SK-N-SH treated with all-trans-retinoic acid at 6 μM for 48 hours (cell line): ENCODE results near the gene EIF6.

Experiments used
- ATAC-seq: fragments of 200-7000 bp; cut with Tn5 transposase; 3 replicates; pipeline ENCODE4 v1.9.1; 2020; ENCODE audit warnings: mild to moderate bottlenecking, moderate library complexity
- BACH2 ChIP-seq: fragments of 250-450 bp; sonication (Bioruptor Pico); IDR thresholded peaks from 2 replicates; pipeline ENCODE4 v1.9.0; 2021; ENCODE audit warnings: mild to moderate bottlenecking, borderline replicate concordance
- GLIS3 ChIP-seq: fragments of 250-450 bp; sonication (Bioruptor Pico); IDR thresholded peaks from 2 replicates; pipeline ENCODE4 v1.5.0; 2020; ENCODE audit warnings: mild to moderate bottlenecking, moderate library complexity
- OSR1 ChIP-seq: fragments of 250-450 bp; sonication (Bioruptor Pico); IDR thresholded peaks from 2 replicates; pipeline ENCODE4 v1.8.0; 2022; ENCODE audit warnings: moderate library complexity, mild to moderate bottlenecking, inconsistent platforms
- PATZ1 ChIP-seq: fragments of 250-450 bp; sonication (Bioruptor Pico); IDR thresholded peaks from 2 replicates; pipeline ENCODE4 v1.8.0; 2020; ENCODE audit warnings: mild to moderate bottlenecking, moderate library complexity, borderline replicate concordance
- RARB ChIP-seq: fragments of 250-450 bp; sonication (Bioruptor Pico); IDR thresholded peaks from 2 replicates; pipeline ENCODE4 v1.8.0; 2021; ENCODE audit warnings: mild to moderate bottlenecking, moderate library complexity
- TCF4 ChIP-seq: fragments of 250-450 bp; sonication (Bioruptor Pico); IDR thresholded peaks from 2 replicates; pipeline ENCODE4 v1.8.0; 2021; ENCODE audit warnings: mild to moderate bottlenecking, moderate library complexity, borderline replicate concordance
- TSHZ2 ChIP-seq: fragments of 250-450 bp; sonication (Bioruptor Pico); IDR thresholded peaks from 2 replicates; pipeline ENCODE4 v1.5.0; 2020; ENCODE audit warnings: mild to moderate bottlenecking, moderate library complexity
- ZC3H10 ChIP-seq: fragments of 250-450 bp; sonication (Bioruptor Pico); IDR thresholded peaks from 2 replicates; pipeline ENCODE4 v1.5.1; 2021; ENCODE audit warnings: mild to moderate bottlenecking, moderate library complexity
- ZFP3 ChIP-seq: fragments of 250-450 bp; sonication (Bioruptor Pico); IDR thresholded peaks from 2 replicates; pipeline ENCODE4 v1.5.0; 2020; ENCODE audit warnings: mild to moderate bottlenecking, moderate library complexity
- ZNF70 ChIP-seq: fragments of 450-650 bp; formaldehyde crosslinking; IDR thresholded peaks from 2 replicates; pipeline ENCODE4 v1.5.0; 2020; ENCODE audit warnings: mild to moderate bottlenecking, moderate library complexity
- ZNF8 ChIP-seq: fragments of 450-650 bp; formaldehyde crosslinking; IDR thresholded peaks from 2 replicates; pipeline ENCODE4 v1.5.0; 2020; ENCODE audit warnings: mild to moderate bottlenecking, moderate library complexity
- TF ChIP-seq, protein P1 (sequence below): fragments of 250-450 bp; sonication (Bioruptor Pico); IDR thresholded peaks from 2 replicates; pipeline ENCODE4 v1.5.1; 2020; ENCODE audit warnings: low read depth, mild to moderate bottlenecking, moderate library complexity
- TF ChIP-seq, protein P2 (sequence below): fragments of 250-450 bp; sonication (Bioruptor Pico); IDR thresholded peaks from 2 replicates; pipeline ENCODE4 v1.5.1; 2021; ENCODE audit warnings: mild to moderate bottlenecking, moderate library complexity
- TF ChIP-seq, protein P3 (sequence below): fragments of 250-450 bp; sonication (Bioruptor Pico); IDR thresholded peaks from 2 replicates; pipeline ENCODE4 v1.8.0; 2021; ENCODE audit warnings: low read depth, mild to moderate bottlenecking, moderate library complexity, borderline replicate concordance

EIF6 gene

DNA sequence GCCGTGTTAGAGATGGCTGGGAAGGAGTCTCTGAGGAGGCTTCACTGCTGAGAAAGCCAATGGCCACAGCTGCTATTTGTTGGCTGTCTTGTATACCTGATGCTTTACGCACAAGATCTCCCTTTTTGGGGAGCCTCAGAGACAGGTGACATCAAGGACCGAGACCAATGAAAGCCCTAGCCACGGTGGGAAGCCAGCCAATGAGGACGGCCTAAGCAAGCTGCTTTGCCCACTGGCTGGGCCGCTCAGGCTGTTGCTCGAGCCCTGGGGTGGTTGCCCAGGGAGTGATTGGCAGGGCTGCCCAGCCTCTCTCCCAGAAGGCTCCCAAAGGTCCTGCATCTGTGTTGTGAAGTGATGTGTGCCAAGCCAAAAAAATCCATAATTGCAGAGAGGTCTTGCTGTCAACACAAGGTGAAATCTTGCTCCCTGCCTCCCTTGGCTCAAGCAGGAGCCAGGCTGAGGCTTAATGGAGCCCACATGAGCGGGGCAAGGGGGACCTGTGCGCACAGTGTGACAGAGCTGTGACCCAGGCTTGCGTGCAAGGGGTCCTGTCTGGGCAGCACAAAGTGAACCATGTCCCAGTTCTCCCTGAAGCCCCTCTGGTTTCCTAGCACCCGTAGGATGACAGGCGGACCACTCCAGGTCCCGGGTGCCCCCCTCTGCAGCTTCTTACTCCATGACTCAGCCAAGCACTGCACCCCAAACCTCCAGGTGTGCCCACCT lies 11.0 kb downstream of the EIF6 start:
- no peak for TF ChIP-seq PATZ1 (CRISPR knock-in tag)
- TF ChIP-seq RARB (CRISPR knock-in tag) = no peak
- ATAC-seq = no peak

DNA sequence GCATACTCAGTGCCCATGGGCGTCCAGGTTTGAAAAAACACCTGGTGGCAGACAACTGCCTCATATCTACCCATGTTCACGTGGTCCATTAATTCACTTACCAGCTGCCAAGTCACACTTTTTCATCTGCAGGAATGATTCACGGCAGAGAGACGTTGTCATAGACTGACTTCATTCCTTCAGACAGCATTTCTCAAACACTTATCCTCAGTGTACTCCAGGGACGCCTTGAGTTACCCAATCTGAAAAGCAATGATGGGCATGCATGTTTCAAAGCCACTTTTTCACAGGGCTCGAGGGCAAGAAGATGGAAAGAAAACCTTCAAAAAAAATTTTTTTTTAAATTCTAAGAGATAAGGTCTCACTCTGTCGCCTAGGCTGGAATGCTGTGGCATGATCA lies 12.7 kb downstream of the EIF6 start:
- no peak for ATAC-seq
- no peak for TF ChIP-seq ZNF8
- no peak for TF ChIP-seq GLIS3 (CRISPR knock-in tag)
- no peak for TF ChIP-seq PATZ1 (CRISPR knock-in tag)

DNA sequence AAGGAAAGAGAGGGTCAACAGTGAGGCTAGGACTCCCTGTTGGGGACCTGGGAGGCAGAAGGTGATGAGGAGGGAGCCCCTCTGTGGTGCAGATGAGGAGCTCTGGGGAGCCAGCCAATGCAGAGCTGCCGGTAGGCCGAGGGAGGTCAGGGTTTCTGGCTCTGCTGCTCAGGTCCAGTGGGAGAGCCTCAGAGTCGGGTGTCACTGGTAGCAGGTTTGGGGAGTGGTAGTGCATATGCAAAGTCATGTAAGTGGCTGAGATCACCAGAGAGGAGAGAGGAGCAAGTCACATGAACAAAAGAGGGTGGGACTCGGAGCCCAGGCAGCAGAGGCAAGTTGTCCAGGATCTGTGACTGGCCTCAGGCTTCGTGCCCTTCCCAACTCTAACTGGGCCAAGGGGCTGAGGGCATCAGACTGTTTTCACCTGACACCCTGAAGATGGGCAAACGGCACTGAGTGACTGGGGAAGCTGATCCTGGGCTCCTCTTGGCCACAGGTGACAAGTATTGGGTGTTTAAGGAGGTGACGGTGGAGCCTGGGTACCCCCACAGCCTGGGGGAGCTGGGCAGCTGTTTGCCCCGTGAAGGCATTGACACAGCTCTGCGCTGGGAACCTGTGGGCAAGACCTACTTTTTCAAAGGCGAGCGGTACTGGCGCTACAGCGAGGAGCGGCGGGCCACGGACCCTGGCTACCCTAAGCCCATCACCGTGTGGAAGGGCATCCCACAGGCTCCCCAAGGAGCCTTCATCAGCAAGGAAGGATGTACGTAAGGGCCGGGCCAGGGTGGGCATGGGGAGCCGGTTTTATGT lies 13.3 kb downstream of the EIF6 start:
- ATAC-seq = no peak
- TF ChIP-seq, protein P1, sequence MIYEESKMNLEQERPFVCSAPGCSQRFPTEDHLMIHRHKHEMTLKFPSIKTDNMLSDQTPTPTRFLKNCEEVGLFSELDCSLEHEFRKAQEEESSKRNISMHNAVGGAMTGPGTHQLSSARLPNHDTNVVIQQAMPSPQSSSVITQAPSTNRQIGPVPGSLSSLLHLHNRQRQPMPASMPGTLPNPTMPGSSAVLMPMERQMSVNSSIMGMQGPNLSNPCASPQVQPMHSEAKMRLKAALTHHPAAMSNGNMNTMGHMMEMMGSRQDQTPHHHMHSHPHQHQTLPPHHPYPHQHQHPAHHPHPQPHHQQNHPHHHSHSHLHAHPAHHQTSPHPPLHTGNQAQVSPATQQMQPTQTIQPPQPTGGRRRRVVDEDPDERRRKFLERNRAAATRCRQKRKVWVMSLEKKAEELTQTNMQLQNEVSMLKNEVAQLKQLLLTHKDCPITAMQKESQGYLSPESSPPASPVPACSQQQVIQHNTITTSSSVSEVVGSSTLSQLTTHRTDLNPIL (CRISPR knock-in tag) = no peak
- TF ChIP-seq, protein P2, sequence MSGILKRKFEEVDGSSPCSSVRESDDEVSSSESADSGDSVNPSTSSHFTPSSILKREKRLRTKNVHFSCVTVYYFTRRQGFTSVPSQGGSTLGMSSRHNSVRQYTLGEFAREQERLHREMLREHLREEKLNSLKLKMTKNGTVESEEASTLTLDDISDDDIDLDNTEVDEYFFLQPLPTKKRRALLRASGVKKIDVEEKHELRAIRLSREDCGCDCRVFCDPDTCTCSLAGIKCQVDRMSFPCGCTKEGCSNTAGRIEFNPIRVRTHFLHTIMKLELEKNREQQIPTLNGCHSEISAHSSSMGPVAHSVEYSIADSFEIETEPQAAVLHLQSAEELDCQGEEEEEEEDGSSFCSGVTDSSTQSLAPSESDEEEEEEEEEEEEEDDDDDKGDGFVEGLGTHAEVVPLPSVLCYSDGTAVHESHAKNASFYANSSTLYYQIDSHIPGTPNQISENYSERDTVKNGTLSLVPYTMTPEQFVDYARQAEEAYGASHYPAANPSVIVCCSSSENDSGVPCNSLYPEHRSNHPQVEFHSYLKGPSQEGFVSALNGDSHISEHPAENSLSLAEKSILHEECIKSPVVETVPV (CRISPR knock-in tag) = no peak
- TF ChIP-seq ZNF70 (CRISPR knock-in tag) (no peak), TSHZ2 (CRISPR knock-in tag) (no peak), ZC3H10 (CRISPR knock-in tag) (no peak), GLIS3 (CRISPR knock-in tag) (no peak)

DNA sequence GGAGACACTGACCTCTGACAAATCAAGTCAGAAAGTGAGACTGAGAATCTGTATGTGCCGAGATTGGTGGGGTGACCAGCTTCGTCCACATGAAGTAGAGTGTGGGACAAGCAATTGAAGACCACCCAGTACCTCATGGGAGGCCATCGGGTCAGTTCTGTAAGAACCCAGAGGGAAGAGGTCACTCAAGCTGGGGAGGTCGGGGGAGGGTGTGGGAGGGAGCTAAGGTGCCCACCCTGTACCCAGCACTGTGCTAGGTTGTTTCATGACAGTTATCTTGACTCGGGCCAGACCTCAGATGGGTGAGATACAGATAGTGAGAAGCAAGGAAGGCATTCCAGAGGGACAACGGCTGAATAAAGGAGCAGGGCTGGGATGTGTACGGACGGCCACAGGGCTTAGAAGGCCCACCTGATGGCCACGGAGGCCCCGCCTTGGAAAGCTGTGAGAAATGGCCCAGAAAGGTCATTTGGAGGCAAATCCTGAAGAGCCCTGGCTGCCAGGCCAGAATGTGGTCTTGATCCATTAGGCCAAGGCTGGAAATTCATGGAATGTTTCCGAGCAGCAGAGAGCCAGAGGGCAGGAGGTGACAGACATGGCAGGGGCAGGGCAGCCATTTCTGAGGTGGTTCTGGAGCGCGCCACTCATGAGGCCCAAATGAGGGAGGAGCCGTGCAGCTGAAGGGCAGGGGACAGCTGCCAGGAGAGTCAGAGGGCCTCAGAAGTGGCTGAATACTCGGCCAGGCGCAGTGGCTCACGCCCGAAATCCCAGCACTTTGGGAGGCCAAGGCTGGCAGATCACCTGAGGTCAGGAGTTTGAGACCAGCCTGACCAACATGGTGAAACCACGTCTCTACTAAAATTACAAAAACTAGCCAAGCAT lies 14.3 kb downstream of the EIF6 start:
- TF ChIP-seq OSR1 (CRISPR knock-in tag) (no peak), BACH2 (CRISPR knock-in tag) (no peak), ZFP3 (CRISPR knock-in tag) (no peak), TCF4 (CRISPR knock-in tag) (no peak)
- TF ChIP-seq, protein P3, sequence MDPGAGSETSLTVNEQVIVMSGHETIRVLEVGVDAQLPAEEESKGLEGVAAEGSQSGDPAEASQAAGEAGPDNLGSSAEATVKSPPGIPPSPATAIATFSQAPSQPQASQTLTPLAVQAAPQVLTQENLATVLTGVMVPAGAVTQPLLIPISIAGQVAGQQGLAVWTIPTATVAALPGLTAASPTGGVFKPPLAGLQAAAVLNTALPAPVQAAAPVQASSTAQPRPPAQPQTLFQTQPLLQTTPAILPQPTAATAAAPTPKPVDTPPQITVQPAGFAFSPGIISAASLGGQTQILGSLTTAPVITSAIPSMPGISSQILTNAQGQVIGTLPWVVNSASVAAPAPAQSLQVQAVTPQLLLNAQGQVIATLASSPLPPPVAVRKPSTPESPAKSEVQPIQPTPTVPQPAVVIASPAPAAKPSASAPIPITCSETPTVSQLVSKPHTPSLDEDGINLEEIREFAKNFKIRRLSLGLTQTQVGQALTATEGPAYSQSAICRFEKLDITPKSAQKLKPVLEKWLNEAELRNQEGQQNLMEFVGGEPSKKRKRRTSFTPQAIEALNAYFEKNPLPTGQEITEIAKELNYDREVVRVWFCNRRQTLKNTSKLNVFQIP (CRISPR knock-in tag) = no peak
- no peak for ATAC-seq
